ELR (cell line): Measurements from ENCODE around the gene MEIOB.

Experiments used
- DNase-seq: peaks from one replicate; pipeline ENCODE4 v3.0.0-alpha.2; 2015; ENCODE audit warnings: low read depth

The MEIOB gene

DNA sequence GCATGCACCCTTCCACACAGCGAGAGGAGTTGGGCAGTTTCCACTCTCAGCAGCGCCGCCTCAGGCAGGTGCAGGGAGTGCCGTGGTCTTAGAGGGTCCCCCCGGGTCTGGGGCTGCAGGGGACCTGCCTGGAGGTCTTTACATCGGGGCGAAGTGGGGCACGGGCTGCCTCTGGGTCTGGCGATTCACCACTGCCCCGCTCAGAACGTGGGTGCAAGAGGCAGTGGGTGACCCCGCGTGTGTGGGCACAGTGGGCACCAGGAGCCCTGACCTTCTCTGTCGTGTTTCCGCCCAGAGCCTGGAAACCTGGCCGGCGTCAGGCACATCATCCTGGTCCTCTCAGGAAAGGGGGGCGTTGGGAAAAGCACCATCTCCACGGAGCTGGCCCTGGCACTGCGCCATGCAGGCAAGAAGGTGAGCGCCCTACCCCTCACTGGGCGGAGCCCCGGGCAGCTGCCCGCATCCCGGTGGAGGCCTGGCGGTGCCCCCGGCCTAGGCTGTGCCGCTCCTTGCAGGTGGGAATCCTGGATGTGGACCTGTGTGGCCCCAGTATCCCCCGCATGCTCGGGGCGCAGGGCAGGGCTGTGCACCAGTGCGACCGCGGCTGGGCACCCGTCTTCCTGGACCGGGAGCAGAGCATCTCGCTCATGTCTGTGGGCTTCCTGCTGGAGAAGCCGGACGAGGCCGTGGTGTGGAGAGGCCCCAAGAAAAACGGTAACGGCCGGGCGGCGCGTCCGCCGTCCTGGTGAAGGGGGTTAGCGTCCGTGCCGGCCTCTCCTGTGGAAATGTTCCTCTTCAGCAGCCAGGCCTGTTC, 85.5 kb downstream of the MEIOB start:
- no peak for DNase-seq

DNA sequence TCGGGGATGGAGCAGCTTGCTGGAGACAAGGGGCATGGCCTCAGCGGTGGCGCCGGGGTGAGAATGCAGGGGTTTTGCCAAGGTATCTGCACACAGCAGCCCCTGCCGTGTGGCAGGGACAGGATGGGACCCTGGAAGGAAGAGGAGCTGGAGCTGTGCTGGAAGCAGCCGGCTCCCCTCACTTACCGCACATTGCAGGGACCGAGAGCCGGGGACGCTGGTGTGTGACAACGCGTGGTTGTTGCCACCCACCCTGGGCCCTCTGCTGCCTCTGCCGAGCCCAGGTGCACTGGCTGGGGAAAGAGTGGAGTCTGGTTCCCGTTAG, 86.2 kb downstream of the MEIOB start:
- DNase-seq = no peak

DNA sequence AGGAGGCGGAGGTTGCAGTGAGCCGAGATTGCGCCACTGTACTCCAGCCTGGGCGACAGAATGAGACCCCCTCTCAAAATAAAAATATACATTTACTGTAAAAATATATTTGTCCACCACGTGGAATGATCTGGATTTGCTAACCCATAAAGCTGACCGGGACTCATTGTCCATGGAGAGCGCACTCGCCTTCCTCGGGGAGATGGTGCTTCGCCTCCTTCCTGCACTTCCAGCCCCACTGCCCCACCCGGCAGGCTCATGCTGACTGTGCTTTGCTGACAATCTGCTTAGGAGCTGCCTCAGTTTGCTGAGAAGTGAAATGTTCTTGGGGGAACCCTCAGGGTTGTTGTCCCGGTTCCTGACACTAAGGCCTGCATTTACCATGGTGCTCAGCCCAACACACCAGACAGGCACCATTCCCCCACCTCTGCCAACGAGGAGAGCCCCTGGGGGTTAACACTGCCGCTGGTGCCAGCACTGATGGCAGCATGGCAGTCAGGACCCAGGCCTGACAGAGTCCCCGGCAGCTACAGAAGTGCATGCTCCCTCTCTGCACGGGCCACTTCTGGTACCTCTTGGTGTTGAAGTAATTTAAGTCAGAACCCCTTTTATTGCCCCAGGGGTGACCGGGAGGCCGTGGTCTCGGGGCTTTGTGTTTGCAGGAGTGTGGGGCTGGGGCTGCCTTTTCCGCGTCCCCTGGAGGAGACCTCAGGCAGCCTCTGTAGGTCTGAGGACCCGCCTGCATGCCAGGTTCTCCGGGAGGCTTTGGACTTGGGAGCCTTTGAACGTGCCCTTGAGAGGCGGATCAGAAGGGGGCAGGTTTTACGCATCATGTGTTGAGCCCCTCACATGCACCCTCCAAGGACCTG, 86.8 kb downstream of the MEIOB start:
- DNase-seq = no peak
